ENCODE results near the gene ABCC3.

DNA sequence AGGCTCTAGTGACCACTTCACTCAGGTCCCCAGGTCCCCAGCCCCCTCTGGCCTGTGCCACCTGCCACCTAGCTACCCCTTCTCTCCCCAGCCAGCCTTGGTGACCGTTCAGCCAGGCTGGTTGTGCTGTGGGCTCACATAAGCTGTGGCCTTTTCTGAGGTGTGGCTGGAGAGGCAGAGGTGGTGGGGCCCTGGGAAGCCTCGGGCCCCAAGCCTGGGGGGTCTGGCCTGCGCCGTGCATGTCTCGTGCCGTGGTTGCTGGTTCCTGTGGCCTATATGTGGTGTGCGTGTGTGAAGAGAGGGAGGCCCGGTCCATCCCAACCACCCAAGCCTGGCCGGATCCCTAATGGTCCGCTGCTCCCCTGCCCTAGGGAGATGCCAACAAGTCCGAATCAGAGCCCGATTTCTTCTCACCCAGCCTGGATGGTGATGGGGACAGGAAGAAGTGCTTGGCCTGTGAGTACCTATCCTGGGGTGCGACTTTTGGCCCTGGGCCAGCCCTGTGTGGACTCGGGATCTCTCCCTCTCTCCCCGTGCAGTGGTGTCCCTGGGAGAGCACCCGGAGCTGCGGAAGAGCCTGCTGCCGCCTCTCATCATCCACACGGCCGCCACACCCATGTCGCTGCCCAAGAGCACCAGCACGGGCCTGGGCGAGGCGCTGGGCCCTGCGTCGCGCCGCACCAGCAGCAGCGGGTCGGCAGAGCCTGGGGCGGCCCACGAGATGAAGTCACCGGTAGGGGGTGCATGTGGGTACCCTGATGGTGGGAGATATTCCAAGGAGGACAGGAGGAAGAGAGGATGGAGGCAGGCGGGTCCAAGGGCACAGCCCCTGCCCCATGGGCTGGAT is 38.3 kb upstream of the ABCC3 start:
- TF ChIP-seq, protein P1, sequence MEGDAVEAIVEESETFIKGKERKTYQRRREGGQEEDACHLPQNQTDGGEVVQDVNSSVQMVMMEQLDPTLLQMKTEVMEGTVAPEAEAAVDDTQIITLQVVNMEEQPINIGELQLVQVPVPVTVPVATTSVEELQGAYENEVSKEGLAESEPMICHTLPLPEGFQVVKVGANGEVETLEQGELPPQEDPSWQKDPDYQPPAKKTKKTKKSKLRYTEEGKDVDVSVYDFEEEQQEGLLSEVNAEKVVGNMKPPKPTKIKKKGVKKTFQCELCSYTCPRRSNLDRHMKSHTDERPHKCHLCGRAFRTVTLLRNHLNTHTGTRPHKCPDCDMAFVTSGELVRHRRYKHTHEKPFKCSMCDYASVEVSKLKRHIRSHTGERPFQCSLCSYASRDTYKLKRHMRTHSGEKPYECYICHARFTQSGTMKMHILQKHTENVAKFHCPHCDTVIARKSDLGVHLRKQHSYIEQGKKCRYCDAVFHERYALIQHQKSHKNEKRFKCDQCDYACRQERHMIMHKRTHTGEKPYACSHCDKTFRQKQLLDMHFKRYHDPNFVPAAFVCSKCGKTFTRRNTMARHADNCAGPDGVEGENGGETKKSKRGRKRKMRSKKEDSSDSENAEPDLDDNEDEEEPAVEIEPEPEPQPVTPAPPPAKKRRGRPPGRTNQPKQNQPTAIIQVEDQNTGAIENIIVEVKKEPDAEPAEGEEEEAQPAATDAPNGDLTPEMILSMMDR (IDR thresholded peaks at IDR 0.05): no peak
- no peak for TF ChIP-seq POLR2A (IDR thresholded peaks at IDR 0.05)
